Uterus (tissue), 2 donors: ENCODE measurements around the gene GLDC.

Experiments used
- CTCF ChIP-seq, 4 experiments: fragments of 200-600 bp in 2 of 4; fragments of 450-650 bp in 2 of 4; sonication (generic) in 2 of 4; IDR thresholded peaks; one replicate each; pipeline ENCODE4 v1.5.1; 2016 to 2019; ENCODE audit warnings: antibody characterized with exemption in 4 of 4, mild to moderate bottlenecking in 2 of 4, moderate library complexity in 1 of 4
- POLR2A ChIP-seq, 2 donors: fragments of 450-650 bp; IDR thresholded peaks; one replicate each; pipeline ENCODE4 v1.6.1; 2016; ENCODE audit warnings: antibody characterized with exemption in 2 of 2, mild to moderate bottlenecking in 1 of 2, moderate library complexity in 1 of 2

GRCh38 chr9:6592231-6592630 lies 53.3 kb downstream of the GLDC start:
- no peak for TF ChIP-seq CTCF (IDR thresholded peaks at IDR 0.05)
- no peak for TF ChIP-seq POLR2A (IDR thresholded peaks at IDR 0.05)
